Spleen (tissue), 7 donors: ENCODE results near the gene SYCP1.

Source experiments
- CTCF ChIP-seq, 11 experiments: fragments of 200-600 bp in 7 of 11; fragments of 450-650 bp in 4 of 11; sonication (generic) in 4 of 11; IDR thresholded peaks in 8 of 11; conservative IDR thresholded peaks in 3 of 11; 1 replicate in 7 of 11; 2 replicates in 4 of 11; pipeline versions ENCODE4 v1.4.0 to v1.8.0; 2016 to 2021; ENCODE audit warnings: antibody characterized with exemption in 11 of 11, inconsistent platforms in 4 of 11, mild to moderate bottlenecking in 1 of 11
- POLR2A ChIP-seq, 3 donors: fragments of 450-650 bp; IDR thresholded peaks; one replicate each; pipeline ENCODE4 v1.5.1; 2017; ENCODE audit warnings: antibody characterized with exemption in 3 of 3, mild to moderate bottlenecking in 1 of 3
- donor health status: DM: no; HTN: no; CAD: no; lungs with moderate emphysema.
- donor health status: DM: no; HTN: no; CAD: no.
- donor health status: DM: no; HTN: no; CAD: no.

- TF ChIP-seq POLR2A (IDR thresholded peaks at IDR 0.05) (no peak), CTCF (IDR thresholded peaks at IDR 0.05 in 8 of 11, conservative IDR thresholded peaks at IDR 0.05 in 3 of 11) (no peak)
Observed at GRCh38 chr1:114903480-114903879, 48.8 kb downstream of the SYCP1 start.
